Measurements from ENCODE around the gene PKD2L2. TPM values are rescaled to one million over a fixed set of nuclear protein-coding genes. Genes with fewer than 3 reads are reported as not detected.

PKD2L2 gene
- total and polyA plus RNA-seq, 9 of the 15 experiments (the other 6 are each of a cell fraction or from before 2014, with no cell fraction given) = 0.08 to 0.25 (median 0.11) TPM; not detected in 5

GRCh38 chr5:137888863-137889759 is at the start of gene PKD2L2 (continued):
- no peak for TF ChIP-seq ESRRB (CRISPR knock-in tag; IDR thresholded peaks at IDR 0.05; ENCODE audit: borderline replicate concordance)
- no peak for TF ChIP-seq ZNF384 (IDR thresholded peaks at IDR 0.05; ENCODE audit: low read depth, low read length)
- no peak for TF ChIP-seq NFXL1 (CRISPR knock-in tag; IDR thresholded peaks at IDR 0.05)
- TF ChIP-seq HES1 (IDR thresholded peaks at IDR 0.05; ENCODE audit: low read depth) = no peak
- TF ChIP-seq TCF15 (CRISPR knock-in tag; IDR thresholded peaks at IDR 0.05) = 0 out of 2 replicates have a peak, but pooled peaks have one; percentile 7
- no peak for TF ChIP-seq DACH1 (IDR thresholded peaks at IDR 0.05; ENCODE audit: partially characterized antibody)
- peak; percentile 80 for TF ChIP-seq GMEB1 (CRISPR knock-in tag; IDR thresholded peaks at IDR 0.05)
- TF ChIP-seq YY1 (IDR thresholded peaks at IDR 0.05; ENCODE audit: borderline replicate concordance in 1 of 3, control insufficient read depth in 1 of 3, extremely low read depth in 1 of 3, insufficient read depth in 3 of 3, insufficient read length in 1 of 3, insufficient replicate concordance in 2 of 3, low read depth in 1 of 3, low read length in 2 of 3) = peak; percentile 65 to 94 (median 85)
- TF ChIP-seq ZNF280A (IDR thresholded peaks at IDR 0.05; ENCODE audit: low read depth, partially characterized antibody) = no peak
- TF ChIP-seq ZNF224 (CRISPR knock-in tag; IDR thresholded peaks at IDR 0.05) = no peak
- TF ChIP-seq TCFL5 (CRISPR knock-in tag; conservative IDR thresholded peaks at IDR 0.05) = no peak; the same call in 1 of the 2 replicates
- TF ChIP-seq BRF2 (IDR thresholded peaks at IDR 0.05; ENCODE audit: borderline replicate concordance, insufficient read depth, insufficient read length) = no peak
- TF ChIP-seq HDAC1 (IDR thresholded peaks at IDR 0.05) = peak in 1 of 2 experiments; percentile 61; a peak in 3 of 4 replicates
- TF ChIP-seq ZNF253 (CRISPR knock-in tag; conservative IDR thresholded peaks at IDR 0.05) = no peak
- TF ChIP-seq DEAF1 (CRISPR knock-in tag; IDR thresholded peaks at IDR 0.05) = 0 out of 2 replicates have a peak, but pooled peaks have one; percentile 8
- no peak for TF ChIP-seq NBN (IDR thresholded peaks at IDR 0.05; ENCODE audit: low read depth)
- no peak for TF ChIP-seq OTX1 (CRISPR knock-in tag; IDR thresholded peaks at IDR 0.05)
- TF ChIP-seq POLR2B (IDR thresholded peaks at IDR 0.05; ENCODE audit: low read depth, partially characterized antibody) = peak; percentile 89
